Activated naive CD4-positive, alpha-beta T cell treated with anti-CD3 and anti-CD28 coated beads, Interleukin-2, amount 10 ng/mL, durations not matched to agents 5 hours and 36 hours (primary cell): ENCODE measurements around the gene KLRK1. TPM values are rescaled to one million over a fixed set of nuclear protein-coding genes. Genes with fewer than 3 reads are reported as not detected.

Experiments used
- total RNA-seq, 2 experiments: library from RNA; stranded (reverse); gene quantifications; one replicate each; pipeline ENCODE4 v1.2.3, GENCODE V29; 2021

KLRK1 gene
- 1 to 10 TPM in 1 of 2 experiments, under 1 TPM in 1; 0.87 to 1.5 TPM for total RNA-seq

DNA sequence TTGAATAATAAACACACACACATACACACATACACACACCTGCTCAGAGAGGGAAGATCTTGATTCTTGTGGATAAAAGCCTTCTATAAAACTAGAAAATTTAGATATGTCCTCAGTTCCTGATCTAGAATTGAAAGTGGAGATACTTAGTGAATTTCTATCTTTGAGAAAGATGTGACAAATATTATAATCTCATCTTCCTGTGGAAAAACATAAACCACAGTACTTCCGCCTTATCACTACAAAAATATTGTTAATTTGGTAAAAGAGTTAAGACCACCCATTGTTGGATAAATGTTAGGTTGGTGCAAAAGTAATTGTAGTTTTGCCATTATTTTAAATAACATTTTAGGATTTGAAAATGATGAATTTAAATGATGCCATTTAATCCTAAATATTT is at the start of gene KLRK1:
Gene KLRK1 (minus strand): TSS at position 138 of the 400 bp plus-strand sequence. CDS start 1,231 bp downstream, outside the sequence.

DNA sequence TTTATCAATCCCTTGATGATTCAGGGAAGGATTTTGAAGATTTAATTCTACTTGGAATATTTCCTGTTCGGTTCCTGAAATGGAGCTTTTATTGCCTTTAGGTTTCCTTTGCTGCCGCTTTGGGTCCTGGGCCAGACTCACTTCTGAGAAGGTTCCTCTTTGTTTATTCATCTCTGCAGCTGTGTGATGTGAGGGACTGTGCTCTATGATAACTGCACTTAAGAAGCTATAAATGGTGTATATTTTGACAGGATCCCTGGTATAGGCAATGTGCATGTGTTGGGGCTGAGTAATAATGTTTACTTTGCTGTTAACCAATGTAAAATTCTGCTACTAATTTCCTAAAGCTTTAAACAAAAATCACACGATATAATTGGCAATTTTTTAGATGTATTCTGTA is 46.0 kb upstream of the KLRK1 start, which contains the start of gene KLRC2:
Gene KLRC2 (minus strand): TSS at position 195 of the 400 bp plus-strand sequence. CDS start 24 bp downstream, at position 171.

DNA sequence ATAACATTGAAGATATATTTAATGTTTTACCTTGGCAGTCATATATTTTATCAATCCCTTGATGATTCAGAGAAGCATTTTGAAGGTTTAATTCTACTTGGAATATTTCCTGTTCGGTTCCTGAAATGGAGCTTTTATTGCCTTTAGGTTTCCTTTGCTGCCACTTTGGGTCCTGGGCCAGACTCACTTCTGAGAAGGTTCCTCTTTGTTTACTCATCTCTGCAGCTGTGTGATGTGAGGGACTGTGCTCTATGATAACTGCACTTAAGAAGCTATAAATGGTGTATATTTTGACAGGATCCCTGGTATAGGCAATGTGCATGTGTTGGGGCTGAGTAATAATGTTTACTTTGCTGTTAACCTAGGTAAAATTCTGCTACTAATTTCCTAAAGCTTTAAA is 30.5 kb upstream of the KLRK1 start, which contains the start of gene KLRC3:
Gene KLRC3 (minus strand): TSS at position 262 of the 400 bp plus-strand sequence. CDS start 45 bp downstream, at position 217.

GRCh38 chr12:10409392-10409791 is 19.6 kb upstream of the KLRK1 start, which contains the start of gene KLRC4:
Gene KLRC4, minus strand, starts transcription at chr12:10409757. Its CDS starts 182 bp downstream, at chr12:10409575.

Other genes with a start within 250 kb of the KLRK1 start
- not detected for gene OLR1, start 217.9 kb downstream of the KLRK1 start, total RNA-seq
- gene TMEM52B, start 211.0 kb downstream of the KLRK1 start, total RNA-seq = not detected
- 1 to 10 TPM; 9.0 TPM for gene GABARAPL1, start 177.2 kb downstream of the KLRK1 start, total RNA-seq
- 1 to 10 TPM; 1.3 to 1.5 TPM for gene KLRD1, start 82.2 kb downstream of the KLRK1 start, total RNA-seq
- not detected for gene KLRC4, start 19.7 kb upstream of the KLRK1 start, total RNA-seq
- under 1 TPM in 1 of 2 experiments, not detected in 1; 0.30 TPM for gene KLRC3, start 30.6 kb upstream of the KLRK1 start, total RNA-seq
- gene KLRC2, start 46.0 kb upstream of the KLRK1 start, total RNA-seq = not detected
- gene KLRC1, start 63.3 kb upstream of the KLRK1 start, total RNA-seq = not detected
- 1 to 10 TPM; 1.5 to 2.6 TPM for gene EIF2S3B, start 115.8 kb upstream of the KLRK1 start, total RNA-seq
- gene MAGOHB, start 223.6 kb upstream of the KLRK1 start, total RNA-seq = 10 to 100 TPM; 29.7 to 35.7 TPM